Hepatocyte (in vitro differentiated cells): Measurements from ENCODE around the gene TDRD1. TPM values are rescaled to one million over a fixed set of nuclear protein-coding genes. Genes with fewer than 3 reads are reported as not detected.

Experiments
- DNase-seq: peaks from one replicate; pipeline ENCODE4 v3.0.0-alpha.2; 2016; ENCODE audit warnings: low spot score
- H2AFZ ChIP-seq: fragments of 200-600 bp; sonication (generic); 2 replicates; pipeline ENCODE4 v1.6.0; 2016; ENCODE audit warnings: antibody characterized with exemption, mild to moderate bottlenecking
- H3K27ac ChIP-seq: fragments of 200-600 bp; sonication (generic); 2 replicates; pipeline ENCODE4 v1.5.1; 2016; ENCODE audit warnings: mild to moderate bottlenecking
- H3K27me3 ChIP-seq: fragments of 200-600 bp; sonication (generic); 2 replicates; pipeline ENCODE4 v1.6.1; 2016
- H3K36me3 ChIP-seq: fragments of 200-600 bp; sonication (generic); replicated peaks from 2 replicates; pipeline ENCODE4 v1.5.1; 2016; ENCODE audit warnings: low read depth; ENCODE audit not compliant: insufficient read depth
- H3K4me1 ChIP-seq: fragments of 200-600 bp; sonication (generic); 2 replicates; pipeline ENCODE4 v1.5.1; 2016; ENCODE audit warnings: mild to moderate bottlenecking, moderate library complexity; ENCODE audit not compliant: insufficient read depth
- H3K4me2 ChIP-seq: fragments of 200-600 bp; sonication (generic); 2 replicates; pipeline ENCODE4 v1.6.0; 2016
- H3K4me3 ChIP-seq: fragments of 200-600 bp; sonication (generic); 2 replicates; pipeline ENCODE4 v1.5.1; 2016; ENCODE audit warnings: mild to moderate bottlenecking
- H3K79me2 ChIP-seq: fragments of 200-600 bp; sonication (generic); 2 replicates; pipeline ENCODE4 v1.6.0; 2017; ENCODE audit warnings: mild to moderate bottlenecking
- H3K9me2 ChIP-seq: fragments of 200-600 bp; sonication (generic); replicated peaks from 2 replicates; pipeline ENCODE4 v1.6.0; 2017; ENCODE audit warnings: mild to moderate bottlenecking; ENCODE audit not compliant: insufficient read depth
- H3K9me3 ChIP-seq: fragments of 200-600 bp; sonication (generic); 2 replicates; pipeline ENCODE4 v1.5.1; 2016; ENCODE audit warnings: low read depth, mild to moderate bottlenecking
- H4K20me1 ChIP-seq: fragments of 200-600 bp; sonication (generic); 2 replicates; pipeline ENCODE4 v1.6.0; 2016; ENCODE audit warnings: mild to moderate bottlenecking; ENCODE audit not compliant: insufficient read depth, poor library complexity, severe bottlenecking
- CTCF ChIP-seq: fragments of 200-600 bp; sonication (generic); IDR thresholded peaks from 2 replicates; pipeline ENCODE4 v1.5.1; 2016; ENCODE audit warnings: antibody characterized with exemption, mild to moderate bottlenecking; ENCODE audit not compliant: poor library complexity
- EZH2 ChIP-seq: fragments of 200-600 bp; sonication (generic); IDR thresholded peaks from 2 replicates; pipeline ENCODE4 v1.6.1; 2016; ENCODE audit warnings: antibody characterized with exemption, mild to moderate bottlenecking, borderline replicate concordance
- EZH2phosphoT487 ChIP-seq: fragments of 200-600 bp; sonication (generic); IDR thresholded peaks from one replicate; pipeline ENCODE4 v1.6.1; 2018; ENCODE audit warnings: antibody characterized with exemption, mild to moderate bottlenecking, low read depth, moderate library complexity; ENCODE audit not compliant: unreplicated experiment, severe bottlenecking
- WGBS: methylation state at CpG from one replicate; pipeline ENCODE4 v1.1.6; 2016; ENCODE audit warnings: low lambda C conversion rate; ENCODE audit errors: missing lambda C conversion rate; 5-methylcytosine and 5-hydroxymethylcytosine counted together
- polyA plus RNA-seq: library from polyadenylated mRNA; unstranded; fragments of >200 nt; fragmentation: Nextera tagmentation; extraction: Ambion mirVana; gene quantifications from 2 replicates; pipeline ENCODE4 v1.2.1, GENCODE V29; 2016
- total RNA-seq: library from RNA; depleted of rRNA; stranded (reverse); fragments of >200 nt; gene quantifications from 2 replicates; pipeline ENCODE4 v1.2.3, GENCODE V29; 2014

TDRD1 gene
- total and polyA plus RNA-seq, 2 experiments from 2014 or later: not detected

- Histone ChIP-seq H3K79me2 (peaks cover 53% of the 10 kb centered on the region), H3K36me3 (no peaks in the 10 kb centered on the region), H2AFZ (peak overlapping the region; percentile 87), H3K9me3 (no peaks in the 10 kb centered on the region), H3K27ac (peak overlapping the region; percentile 98), H3K9me2 (no peaks in the 10 kb centered on the region), H3K27me3 (no peaks in the 10 kb centered on the region), H3K4me1 (peaks cover 3% of the 10 kb centered on the region), H3K4me3 (peak overlapping the region; percentile 85), H3K4me2 (peak overlapping the region; percentile 76), H4K20me1 (peaks cover 15% of the 10 kb centered on the region)
- no peak for TF ChIP-seq CTCF
- no peak for TF ChIP-seq EZH2phosphoT487
- TF ChIP-seq EZH2: no peak
- peak; percentile 35 for DNase-seq
- WGBS: 2% methylated on average over 13 of the region's 23 CpGs
These were observed 5.6 kb upstream of the TDRD1 start for GRCh38 chr10:114173603-114173920.

- Histone ChIP-seq H3K79me2 (peaks cover 48% of the 10 kb centered on the region), H3K27ac (peak within 1 kb of the TSS; percentile 98), H4K20me1 (peaks cover 15% of the 10 kb centered on the region), H3K27me3 (no peaks in the 10 kb centered on the region), H2AFZ (peak within 1 kb of the TSS; percentile 87), H3K4me2 (peak within 1 kb of the TSS; percentile 82), H3K9me2 (no peaks in the 10 kb centered on the region), H3K4me3 (peak within 1 kb of the TSS; percentile 85), H3K9me3 (no peaks in the 10 kb centered on the region), H3K36me3 (no peaks in the 10 kb centered on the region), H3K4me1 (peaks cover 3% of the 10 kb centered on the region)
- under 1% methylated on average over 28 of the region's 49 CpGs for WGBS
- DNase-seq: peak; percentile 98
- TF ChIP-seq CTCF: no peak
- no peak for TF ChIP-seq EZH2
These were observed 5.0 kb upstream of the TDRD1 start, which contains the start of gene CCDC186 for GRCh38 chr10:114173921-114174694. CCDC186 (minus strand) TSS chr10:114174203; CDS start chr10:114163268, 10,935 bp downstream.

- peak overlapping the region; percentile 38 for H3K4me3 ChIP-seq
- H4K20me1 ChIP-seq: peaks cover 15% of the 10 kb centered on the region
- peak overlapping the region; percentile 82 for H3K4me2 ChIP-seq
- H3K36me3 ChIP-seq: no peaks in the 10 kb centered on the region
- peaks cover 3% of the 10 kb centered on the region for H3K4me1 ChIP-seq
- H3K79me2 ChIP-seq: peaks cover 42% of the 10 kb centered on the region
- H3K27ac ChIP-seq: peak overlapping the region; percentile 90
- TF ChIP-seq CTCF: peak; percentile 1
- no peak for TF ChIP-seq EZH2
- H3K9me2 ChIP-seq: no peaks in the 10 kb centered on the region
- peak overlapping the region; percentile 80 for H2AFZ ChIP-seq
- DNase-seq: no peak
- 8% methylated on average over 19 of the region's 19 CpGs for WGBS
- H3K27me3 ChIP-seq: no peaks in the 10 kb centered on the region
- no peaks in the 10 kb centered on the region for H3K9me3 ChIP-seq
These were observed 4.4 kb upstream of the TDRD1 start for GRCh38 chr10:114174695-114175188.
